Endothelial cell of umbilical vein (primary cell): ENCODE results near the gene ZNF827. TPM values are rescaled to one million over a fixed set of nuclear protein-coding genes. Genes with fewer than 3 reads are reported as not detected.

Experiments used
- BruUV-seq: library from RNA; stranded (reverse); fragments of 400-500 nt; replicated peaks from 2 replicates; lab custom pipeline; 2021; lab: Mats Ljungman, UMichigan
- CTCF ChIA-PET: fragments of 300-600, 350-600 bp; sonication (Branson Sonifier 250); formaldehyde crosslinking; loops from one replicate; lab custom pipeline; 2021; ENCODE audit warnings: antibody characterized with exemption, inconsistent platforms; lab: Charles Lee
- POLR2A ChIA-PET: fragments of 300-600, 350-600 bp; sonication (Branson Sonifier 250); formaldehyde crosslinking; loops from one replicate; lab custom pipeline; 2021; ENCODE audit warnings: antibody characterized with exemption, inconsistent platforms; lab: Charles Lee
- DNase-seq: peaks from one replicate; pipeline ENCODE4 v3.0.0-alpha.2; 2011; ENCODE audit warnings: low read depth, low spot score
- FAIRE-seq: peaks from 2 replicates; lab custom pipeline; 2011; peaks lifted over from hg19 to GRCh38; lab: Jason Lieb, UNC
- H2AFZ ChIP-seq: 2 replicates; pipeline ENCODE4 v1.6.0; 2012; ENCODE audit warnings: low read depth, low read length, control low read depth, inconsistent platforms
- H3K27ac ChIP-seq: 2 replicates; pipeline ENCODE4 v1.5.1; 2011; ENCODE audit warnings: low read depth, mild to moderate bottlenecking, control low read depth, low read length, moderate library complexity; ENCODE audit not compliant: insufficient read depth
- H3K27me3 ChIP-seq, 2 experiments: 2 replicates each; pipeline versions ENCODE4 v1.6.0 to v1.6.1; 2011; ENCODE audit warnings: low read length in 2 of 2, mixed read lengths in 1 of 2; ENCODE audit not compliant: control insufficient read depth in 2 of 2, insufficient read depth in 2 of 2
- H3K36me3 ChIP-seq, 2 experiments: 2 replicates in 1 of 2; 3 replicates in 1 of 2; pipeline ENCODE4 v1.5.1; 2011; ENCODE audit warnings: low read length in 2 of 2, mild to moderate bottlenecking in 1 of 2, moderate library complexity in 1 of 2; ENCODE audit not compliant: control insufficient read depth in 2 of 2, insufficient read depth in 2 of 2; ENCODE audit errors: extremely low read depth in 1 of 2
- H3K4me1 ChIP-seq: 3 replicates; pipeline ENCODE4 v1.5.1; 2011; ENCODE audit warnings: mild to moderate bottlenecking, low read length; ENCODE audit not compliant: control insufficient read depth, insufficient read depth; ENCODE audit errors: extremely low read depth
- H3K4me2 ChIP-seq: 2 replicates; pipeline ENCODE4 v1.6.1; 2011; ENCODE audit warnings: low read length, control low read depth, mixed read lengths; ENCODE audit not compliant: insufficient read depth
- H3K4me3 ChIP-seq, 3 experiments: fragments of 200-600 bp in 1 of 3; sonication (generic), shearing (Covaris generic) in 1 of 3; replicated peaks in 1 of 3; 2 replicates each; pipeline ENCODE4 v1.5.1; 2011 to 2016; ENCODE audit warnings: control low read depth in 3 of 3, low read length in 3 of 3, mild to moderate bottlenecking in 2 of 3, inconsistent platforms in 1 of 3, low read depth in 1 of 3, moderate library complexity in 1 of 3; ENCODE audit not compliant: insufficient read depth in 1 of 3
- H3K79me2 ChIP-seq: 2 replicates; pipeline ENCODE4 v1.6.0; 2012; ENCODE audit warnings: low read length, inconsistent platforms; ENCODE audit not compliant: control insufficient read depth, insufficient read depth
- H3K9ac ChIP-seq: replicated peaks from 2 replicates; pipeline ENCODE3; 2011; ENCODE audit warnings: low read length, control low read depth; ENCODE audit not compliant: insufficient read depth; ENCODE audit errors: extremely low read depth
- H3K9me1 ChIP-seq: replicated peaks from 3 replicates; pipeline ENCODE4 v1.6.0; 2011; ENCODE audit warnings: mild to moderate bottlenecking, low read length; ENCODE audit not compliant: control insufficient read depth, insufficient read depth; ENCODE audit errors: extremely low read depth
- H3K9me3 ChIP-seq: replicated peaks from 2 replicates; pipeline ENCODE4 v1.5.1; 2012; ENCODE audit warnings: low read length, inconsistent platforms; ENCODE audit not compliant: control insufficient read depth, insufficient read depth
- H4K20me1 ChIP-seq: replicated peaks from 2 replicates; pipeline ENCODE3; 2011; ENCODE audit warnings: mild to moderate bottlenecking, low read length; ENCODE audit not compliant: control insufficient read depth, insufficient read depth; ENCODE audit errors: extremely low read depth
- EZH2 ChIP-seq: IDR thresholded peaks from 2 replicates; pipeline ENCODE4 v1.6.1; 2012; ENCODE audit warnings: borderline replicate concordance, low read depth, mild to moderate bottlenecking, moderate library complexity, low read length, inconsistent platforms; ENCODE audit not compliant: severe bottlenecking
- FOS ChIP-seq: IDR thresholded peaks from 2 replicates; pipeline ENCODE4 v1.6.1; 2011; ENCODE audit warnings: mild to moderate bottlenecking, low read length, moderate library complexity, borderline replicate concordance; ENCODE audit not compliant: insufficient read depth
- GATA2 ChIP-seq: IDR thresholded peaks from 2 replicates; pipeline ENCODE4 v1.7.0; 2011; ENCODE audit warnings: low read depth, mild to moderate bottlenecking, moderate library complexity, mixed read lengths, low read length; ENCODE audit not compliant: insufficient read length, insufficient read depth
- MYC ChIP-seq: IDR thresholded peaks from one replicate; pipeline ENCODE4 v1.6.1; 2011; ENCODE audit warnings: mild to moderate bottlenecking, low read depth, low read length
- POLR2A ChIP-seq: IDR thresholded peaks from 2 replicates; pipeline ENCODE4 v1.6.1; 2012; ENCODE audit warnings: low read depth, mild to moderate bottlenecking, control low read depth, low read length
- dilution Hi-C: fragments of 300-500 bp; cut with MboI; formaldehyde crosslinking; loops from one replicate; pipeline ENCODE4 v1.15.0; 2019; ENCODE audit warnings: low sequenced_read_pairs; ENCODE audit not compliant: extremely low pct_ligation_motif_present
- intact Hi-C: fragments of 100-400 bp; cut with micrococcal nuclease; formaldehyde crosslinking; loops from one replicate; pipeline ENCODE4 v1.10.0; 2022
- polyA plus RNA-seq, 4 experiments: library from polyadenylated mRNA; depleted of rRNA in 3 of 4; stranded (reverse) in 3 of 4; unstranded in 1 of 4; fragments of >200 nt; gene quantifications; 2 replicates each; pipeline versions ENCODE4 v1.2.1 to v1.2.3, GENCODE V29; 2011 to 2012; ENCODE audit warnings: missing spikeins in 1 of 4
- total RNA-seq: library from RNA; stranded (reverse); gene quantifications from 2 replicates; pipeline ENCODE4 v1.2.3, GENCODE V29; 2021
- TF ChIP-seq, protein P1 (sequence below), 2 donors: IDR thresholded peaks; 1 replicate in 1 of 2; 2 replicates in 1 of 2; pipeline ENCODE4 v1.5.1; 2011; ENCODE audit warnings: low read length in 2 of 2, mild to moderate bottlenecking in 2 of 2, moderate library complexity in 2 of 2, control low read depth in 1 of 2, inconsistent platforms in 1 of 2, low read depth in 1 of 2; ENCODE audit not compliant: insufficient read depth in 1 of 2; ENCODE audit errors: extremely low read depth in 1 of 2
- TF ChIP-seq, protein P2 (sequence below): IDR thresholded peaks from 2 replicates; pipeline ENCODE4 v1.6.1; 2011; ENCODE audit not compliant: insufficient read depth, insufficient read length

ZNF827 gene
- total and polyA plus RNA-seq, 2 donors (not counting 3 experiments of a cell fraction or from before 2014, with no cell fraction given): 16.9 to 23.7 TPM

DNA sequence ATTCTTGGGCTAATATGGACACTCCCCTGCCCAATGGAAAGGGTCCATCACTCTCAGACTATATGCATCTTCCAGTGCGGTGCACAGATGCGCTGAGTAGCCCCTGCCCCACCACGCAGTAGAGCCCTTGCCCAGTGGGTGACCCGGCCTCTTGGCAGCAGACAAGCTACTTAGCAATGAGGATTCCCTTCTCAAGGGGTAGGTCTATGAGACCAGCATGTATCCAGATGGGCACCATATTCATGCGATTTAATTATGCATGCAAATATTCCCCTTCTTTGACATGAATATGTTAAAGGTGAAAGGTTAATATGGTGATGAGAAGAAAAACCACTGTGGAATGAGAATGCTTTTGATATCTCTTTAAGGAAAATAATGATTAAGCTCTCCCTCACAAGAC lies 77.7 kb downstream of the ZNF827 start:
- ChIA-PET CTCF (interaction anchor here (1.0 to 1.2 kb wide), 2 partner anchors 13 to 17 kb away, joined by 3 read pairs; no protein-coding TSS in a partner anchor), POLR2A (no interaction called here)
- Histone ChIP-seq H3K9me1 (no peaks in the 10 kb centered on the region), H3K27ac (no peak overlapping the region), H3K9ac (no peak overlapping the region), H2AFZ (no peak overlapping the region), H3K4me1 (no peaks in the 10 kb centered on the region), H3K79me2 (no peaks in the 10 kb centered on the region), H3K27me3 (no peaks in the 10 kb centered on the region), H4K20me1 (no peaks in the 10 kb centered on the region), H3K4me2 (no peak overlapping the region), H3K9me3 (no peaks in the 10 kb centered on the region), H3K36me3 (peaks cover 0 to 3% of the 10 kb centered on the region in 2 experiments), H3K4me3 (no peak overlapping the region)
- dilution Hi-C loops (no loop called here), intact Hi-C loops (no loop called here)
- no peak for DNase-seq
- TF ChIP-seq POLR2A (no peak), MYC (no peak), FOS (no peak), GATA2 (no peak), EZH2 (no peak)
- TF ChIP-seq, protein P1, sequence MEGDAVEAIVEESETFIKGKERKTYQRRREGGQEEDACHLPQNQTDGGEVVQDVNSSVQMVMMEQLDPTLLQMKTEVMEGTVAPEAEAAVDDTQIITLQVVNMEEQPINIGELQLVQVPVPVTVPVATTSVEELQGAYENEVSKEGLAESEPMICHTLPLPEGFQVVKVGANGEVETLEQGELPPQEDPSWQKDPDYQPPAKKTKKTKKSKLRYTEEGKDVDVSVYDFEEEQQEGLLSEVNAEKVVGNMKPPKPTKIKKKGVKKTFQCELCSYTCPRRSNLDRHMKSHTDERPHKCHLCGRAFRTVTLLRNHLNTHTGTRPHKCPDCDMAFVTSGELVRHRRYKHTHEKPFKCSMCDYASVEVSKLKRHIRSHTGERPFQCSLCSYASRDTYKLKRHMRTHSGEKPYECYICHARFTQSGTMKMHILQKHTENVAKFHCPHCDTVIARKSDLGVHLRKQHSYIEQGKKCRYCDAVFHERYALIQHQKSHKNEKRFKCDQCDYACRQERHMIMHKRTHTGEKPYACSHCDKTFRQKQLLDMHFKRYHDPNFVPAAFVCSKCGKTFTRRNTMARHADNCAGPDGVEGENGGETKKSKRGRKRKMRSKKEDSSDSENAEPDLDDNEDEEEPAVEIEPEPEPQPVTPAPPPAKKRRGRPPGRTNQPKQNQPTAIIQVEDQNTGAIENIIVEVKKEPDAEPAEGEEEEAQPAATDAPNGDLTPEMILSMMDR (IDR thresholded peaks at IDR 0.05; ENCODE audit: extremely low read depth in 1 of 2, insufficient read depth in 1 of 2, low read depth in 1 of 2, low read length in 2 of 2): no peak
- TF ChIP-seq, protein P2, sequence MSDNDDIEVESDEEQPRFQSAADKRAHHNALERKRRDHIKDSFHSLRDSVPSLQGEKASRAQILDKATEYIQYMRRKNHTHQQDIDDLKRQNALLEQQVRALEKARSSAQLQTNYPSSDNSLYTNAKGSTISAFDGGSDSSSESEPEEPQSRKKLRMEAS: no peak
- no TSS peak for BruUV-seq
- no peak for FAIRE-seq
